K562 (cell line): ENCODE data around the gene SFN.

Experiments
- ARNT ChIP-seq, 2 experiments: fragments of 450-650 bp; IDR thresholded peaks; 2 replicates each; pipeline ENCODE4 v1.6.1; 2016; ENCODE audit warnings: mild to moderate bottlenecking in 1 of 2
- BHLHE40 ChIP-seq: IDR thresholded peaks from 2 replicates; pipeline ENCODE4 v1.6.1; 2011; ENCODE audit warnings: low read length, improper control_type of control experiment
- E2F5 ChIP-seq: sonication (generic); formaldehyde crosslinking; IDR thresholded peaks from 2 replicates; pipeline ENCODE4 v1.8.0; 2022; ENCODE audit warnings: mild to moderate bottlenecking, missing genetic modification reagents
- ELF1 ChIP-seq: fragments of 200-800 bp; sonication (Bioruptor generic); IDR thresholded peaks from 2 replicates; pipeline ENCODE4 v1.6.1; 2016; ENCODE audit warnings: missing genetic modification characterization, missing compliant biosample characterization
- HNRNPLL ChIP-seq: fragments of 200-400 bp; formaldehyde crosslinking; IDR thresholded peaks from 2 replicates; pipeline ENCODE4 v1.6.1; 2017; ENCODE audit warnings: low read length, low read depth, mild to moderate bottlenecking; ENCODE audit not compliant: poor library complexity, severe bottlenecking
- JUN ChIP-seq, 2 experiments: sonication (generic) in 1 of 2; formaldehyde crosslinking in 1 of 2; IDR thresholded peaks; 2 replicates each; pipeline versions ENCODE4 v1.6.1 to v1.8.0; 2012 to 2022; ENCODE audit warnings: borderline replicate concordance in 2 of 2, mild to moderate bottlenecking in 2 of 2, improper control_type of control experiment in 1 of 2, low read depth in 1 of 2, low read length in 1 of 2, missing genetic modification reagents in 1 of 2
- POLR2A ChIP-seq: fragments of 450-650 bp; conservative IDR thresholded peaks from 2 replicates; pipeline ENCODE4 v1.6.1; 2016
- POLR2AphosphoS5 ChIP-seq: IDR thresholded peaks from 2 replicates; pipeline ENCODE4 v1.6.1; 2011; ENCODE audit warnings: mild to moderate bottlenecking, low read depth, low read length, moderate library complexity; ENCODE audit not compliant: control insufficient read depth, insufficient read depth
- SP2 ChIP-seq: IDR thresholded peaks from 2 replicates; pipeline ENCODE4 v1.6.1; 2011; ENCODE audit warnings: mild to moderate bottlenecking, low read depth, low read length, moderate library complexity; ENCODE audit not compliant: poor library complexity, severe bottlenecking; ENCODE audit errors: extremely low read depth
- SREBF1 ChIP-seq: fragments of 150-350 bp; IDR thresholded peaks from 2 replicates; pipeline ENCODE4 v1.6.1; 2014; ENCODE audit warnings: antibody characterized with exemption, low read depth, low read length, borderline replicate concordance
- ZNF589 ChIP-seq: fragments of 200-800 bp; sonication (Bioruptor generic); IDR thresholded peaks from 2 replicates; pipeline ENCODE4 v1.6.1; 2016; ENCODE audit warnings: low read depth, missing genetic modification characterization, missing compliant biosample characterization
- TF ChIP-seq, protein P1 (sequence below): fragments of 250-450 bp; sonication (Bioruptor Pico); IDR thresholded peaks from 2 replicates; pipeline ENCODE4 v1.5.1; 2021; ENCODE audit warnings: mild to moderate bottlenecking
- TF ChIP-seq, protein P2 (sequence below): fragments of 200-800 bp; sonication (Bioruptor generic); IDR thresholded peaks from 2 replicates; pipeline ENCODE4 v1.6.1; 2017; ENCODE audit warnings: missing genetic modification characterization, missing compliant biosample characterization
- TF ChIP-seq, protein P3 (sequence below): sonication (generic); formaldehyde crosslinking; IDR thresholded peaks from 2 replicates; pipeline ENCODE4 v1.8.1; 2023; ENCODE audit warnings: mild to moderate bottlenecking, missing genetic modification reagents, moderate library complexity

DNA sequence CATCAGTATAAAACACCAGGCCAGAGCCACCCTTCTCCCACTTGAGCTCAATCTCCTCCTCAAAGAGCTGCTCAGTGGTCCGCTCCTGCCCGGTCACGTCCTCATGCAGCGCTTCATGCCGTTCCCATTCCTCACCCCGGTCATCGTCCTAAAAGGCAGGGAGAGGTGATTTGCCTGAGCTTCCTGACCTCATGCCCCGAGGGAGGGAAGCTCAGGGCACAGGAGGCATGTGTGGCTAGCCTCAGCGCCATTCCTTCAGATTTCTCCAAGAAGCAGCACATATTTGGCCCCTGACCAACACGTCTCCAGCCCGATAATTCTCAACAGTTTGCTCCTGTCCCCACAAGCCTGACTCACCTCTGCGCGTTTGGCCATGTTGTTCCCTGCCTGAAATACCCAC, 31.3 kb downstream of the SFN start:
- no peak for TF ChIP-seq POLR2A
- TF ChIP-seq ZNF589 (CRISPR knock-in tag), result no peak
- TF ChIP-seq POLR2AphosphoS5, result no peak
- TF ChIP-seq JUN (IDR thresholded peaks at IDR 0.05; ENCODE audit: borderline replicate concordance, low read depth, low read length), result no peak
- no peak for TF ChIP-seq JUN (CRISPR knock-in tag; IDR thresholded peaks at IDR 0.05; ENCODE audit: borderline replicate concordance)
- TF ChIP-seq HNRNPLL, result no peak
- TF ChIP-seq BHLHE40, result no peak
- TF ChIP-seq SREBF1, result no peak
- TF ChIP-seq, protein P1, sequence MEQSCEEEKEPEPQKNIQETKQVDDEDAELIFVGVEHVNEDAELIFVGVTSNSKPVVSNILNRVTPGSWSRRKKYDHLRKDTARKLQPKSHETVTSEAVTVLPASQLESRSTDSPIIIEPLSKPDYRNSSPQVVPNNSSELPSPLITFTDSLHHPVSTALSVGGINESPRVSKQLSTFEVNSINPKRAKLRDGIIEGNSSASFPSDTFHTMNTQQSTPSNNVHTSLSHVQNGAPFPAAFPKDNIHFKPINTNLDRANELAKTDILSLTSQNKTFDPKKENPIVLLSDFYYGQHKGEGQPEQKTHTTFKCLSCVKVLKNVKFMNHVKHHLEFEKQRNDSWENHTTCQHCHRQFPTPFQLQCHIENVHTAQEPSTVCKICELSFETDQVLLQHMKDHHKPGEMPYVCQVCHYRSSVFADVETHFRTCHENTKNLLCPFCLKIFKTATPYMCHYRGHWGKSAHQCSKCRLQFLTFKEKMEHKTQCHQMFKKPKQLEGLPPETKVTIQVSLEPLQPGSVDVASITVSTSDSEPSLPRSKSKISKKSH, result no peak
- TF ChIP-seq, protein P2, sequence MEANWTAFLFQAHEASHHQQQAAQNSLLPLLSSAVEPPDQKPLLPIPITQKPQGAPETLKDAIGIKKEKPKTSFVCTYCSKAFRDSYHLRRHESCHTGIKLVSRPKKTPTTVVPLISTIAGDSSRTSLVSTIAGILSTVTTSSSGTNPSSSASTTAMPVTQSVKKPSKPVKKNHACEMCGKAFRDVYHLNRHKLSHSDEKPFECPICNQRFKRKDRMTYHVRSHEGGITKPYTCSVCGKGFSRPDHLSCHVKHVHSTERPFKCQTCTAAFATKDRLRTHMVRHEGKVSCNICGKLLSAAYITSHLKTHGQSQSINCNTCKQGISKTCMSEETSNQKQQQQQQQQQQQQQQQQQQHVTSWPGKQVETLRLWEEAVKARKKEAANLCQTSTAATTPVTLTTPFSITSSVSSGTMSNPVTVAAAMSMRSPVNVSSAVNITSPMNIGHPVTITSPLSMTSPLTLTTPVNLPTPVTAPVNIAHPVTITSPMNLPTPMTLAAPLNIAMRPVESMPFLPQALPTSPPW, result no peak
- no peak for TF ChIP-seq E2F5 (CRISPR knock-in tag)
- TF ChIP-seq, protein P3, sequence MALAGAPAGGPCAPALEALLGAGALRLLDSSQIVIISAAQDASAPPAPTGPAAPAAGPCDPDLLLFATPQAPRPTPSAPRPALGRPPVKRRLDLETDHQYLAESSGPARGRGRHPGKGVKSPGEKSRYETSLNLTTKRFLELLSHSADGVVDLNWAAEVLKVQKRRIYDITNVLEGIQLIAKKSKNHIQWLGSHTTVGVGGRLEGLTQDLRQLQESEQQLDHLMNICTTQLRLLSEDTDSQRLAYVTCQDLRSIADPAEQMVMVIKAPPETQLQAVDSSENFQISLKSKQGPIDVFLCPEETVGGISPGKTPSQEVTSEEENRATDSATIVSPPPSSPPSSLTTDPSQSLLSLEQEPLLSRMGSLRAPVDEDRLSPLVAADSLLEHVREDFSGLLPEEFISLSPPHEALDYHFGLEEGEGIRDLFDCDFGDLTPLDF (CRISPR knock-in tag), result no peak
- no peak for TF ChIP-seq SP2
- no peak for TF ChIP-seq ARNT (IDR thresholded peaks at IDR 0.05)
- TF ChIP-seq ELF1, result no peak
